Astrocyte (in vitro differentiated cells and primary cell): ENCODE data around the gene MAPK9.

Experiments
- CTCF ChIP-seq: IDR thresholded peaks from 2 replicates; pipeline ENCODE4 v1.5.1; 2011; ENCODE audit warnings: low read depth, mild to moderate bottlenecking, inconsistent platforms, low read length, moderate library complexity; ENCODE audit not compliant: insufficient read depth
- EZH2 ChIP-seq: IDR thresholded peaks from 2 replicates; pipeline ENCODE4 v1.6.1; 2012; ENCODE audit warnings: mild to moderate bottlenecking, low read length, inconsistent platforms; ENCODE audit not compliant: insufficient read depth

GRCh38 chr5:180289433-180289832, 2.5 kb downstream of the MAPK9 start:
- TF ChIP-seq CTCF = no peak
- no peak for TF ChIP-seq EZH2
